ENCODE data around the gene PCBP3.

- TF ChIP-seq CTCF (IDR thresholded peaks at IDR 0.05) = no peak
- TF ChIP-seq ZFX (IDR thresholded peaks at IDR 0.05; ENCODE audit: borderline replicate concordance) = no peak
These were observed 3.3 kb upstream of the PCBP3 start for GRCh38 chr21:45640001-45640887.

Data from 22Rv1 (cell line).